Large intestine (tissue), 3 donors: ENCODE measurements around the gene IGFBP2. TPM values are rescaled to one million over a fixed set of nuclear protein-coding genes. Genes with fewer than 3 reads are reported as not detected.

Experiments used
- DNase-seq, 2 donors: peaks; one replicate each; pipeline versions ENCODE4 v3.0.0 to v3.0.0-alpha.2; 2013
- H3K27ac ChIP-seq: one replicate; pipeline ENCODE4 v1.5.1; 2013; ENCODE audit warnings: low read length
- H3K27me3 ChIP-seq: 2 replicates; pipeline ENCODE4 v1.6.1; 2013; ENCODE audit warnings: low read length; ENCODE audit not compliant: control insufficient read depth, insufficient read depth
- H3K36me3 ChIP-seq: 2 replicates; pipeline ENCODE4 v1.6.1; 2013; ENCODE audit warnings: low read length; ENCODE audit not compliant: control insufficient read depth, insufficient read depth
- H3K4me1 ChIP-seq: one replicate; pipeline ENCODE4 v1.6.1; 2013; ENCODE audit warnings: low read length; ENCODE audit not compliant: control insufficient read depth, insufficient read depth
- H3K4me3 ChIP-seq: one replicate; pipeline ENCODE4 v1.5.1; 2013; ENCODE audit warnings: low read length
- H3K9me3 ChIP-seq: one replicate; pipeline ENCODE4 v1.6.1; 2013; ENCODE audit warnings: mild to moderate bottlenecking, low read depth, low read length, moderate library complexity; ENCODE audit not compliant: control insufficient read depth
- WGBS: methylation state at CpG from one replicate; pipeline ENCODE4 v1.1.5; 2013; ENCODE audit warnings: low lambda C conversion rate; ENCODE audit not compliant: insufficient coverage; 5-methylcytosine and 5-hydroxymethylcytosine counted together
- polyA plus RNA-seq: library from polyadenylated mRNA; unstranded; fragments of 120-200 nt; gene quantifications from one replicate; pipeline ENCODE4 v1.2.1, GENCODE V29; 2013

Gene IGFBP2
- polyA plus RNA-seq, 1 donor: 242 TPM

DNA sequence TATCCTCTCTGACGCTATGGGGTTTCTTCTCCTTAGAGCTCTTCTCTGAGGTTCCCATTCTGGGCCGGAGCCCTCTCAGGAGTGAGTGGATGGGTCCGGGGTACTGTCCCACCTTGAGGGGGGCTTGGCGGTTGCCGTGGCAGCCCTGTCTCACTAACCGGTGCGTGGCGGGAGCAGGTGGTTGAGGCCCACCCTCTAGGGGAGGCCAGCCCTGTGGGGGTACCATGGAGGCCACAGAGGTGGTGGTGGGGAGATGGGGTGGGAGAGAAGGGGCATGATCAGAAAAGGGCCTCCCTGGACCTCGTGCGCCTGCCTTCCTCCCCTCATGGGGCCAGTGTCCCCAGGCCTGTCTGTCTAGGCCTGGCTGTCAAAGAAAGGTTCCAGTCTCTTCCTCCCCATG, 39.8 kb downstream of the IGFBP2 start:
- Histone ChIP-seq H3K36me3 (peaks cover 14% of the 10 kb centered on the region), H3K27me3 (no peaks in the 10 kb centered on the region), H3K27ac (no peak overlapping the region), H3K9me3 (no peaks in the 10 kb centered on the region), H3K4me1 (no peaks in the 10 kb centered on the region), H3K4me3 (no peak overlapping the region)
- DNase-seq: no peak
- WGBS: 80% methylated on average over 1 of the region's 10 CpGs

GRCh38 chr2:216673609-216674008, 40.4 kb downstream of the IGFBP2 start:
- H3K27ac ChIP-seq: no peak overlapping the region
- DNase-seq: no peak
- peaks cover 16% of the 10 kb centered on the region for H3K36me3 ChIP-seq
- no peaks in the 10 kb centered on the region for H3K9me3 ChIP-seq
- no peak overlapping the region for H3K4me3 ChIP-seq
- WGBS: no CpG with 5 or more reads among the region's 9 CpGs
- H3K4me1 ChIP-seq: no peaks in the 10 kb centered on the region
- H3K27me3 ChIP-seq: no peaks in the 10 kb centered on the region

GRCh38 chr2:216674376-216674775, 41.2 kb downstream of the IGFBP2 start:
- Histone ChIP-seq H3K27ac (no peak overlapping the region), H3K36me3 (peaks cover 21% of the 10 kb centered on the region)

GRCh38 chr2:216676630-216677029, 43.4 kb downstream of the IGFBP2 start:
- Histone ChIP-seq H3K4me1 (no peaks in the 10 kb centered on the region), H3K36me3 (peaks cover 24% of the 10 kb centered on the region), H3K4me3 (no peak overlapping the region), H3K27me3 (no peaks in the 10 kb centered on the region), H3K27ac (no peak overlapping the region), H3K9me3 (no peaks in the 10 kb centered on the region)
- no CpG with 5 or more reads among the region's 17 CpGs for WGBS
- no peak for DNase-seq

More at GRCh38 chr2:216674376-216674775, 41.2 kb downstream of the IGFBP2 start:
- WGBS: no CpG with 5 or more reads among the region's 9 CpGs
- H3K4me3 ChIP-seq: no peak overlapping the region
- no peaks in the 10 kb centered on the region for H3K27me3 ChIP-seq
- H3K4me1 ChIP-seq: no peaks in the 10 kb centered on the region
- H3K9me3 ChIP-seq: no peaks in the 10 kb centered on the region
- no peak for DNase-seq

DNA sequence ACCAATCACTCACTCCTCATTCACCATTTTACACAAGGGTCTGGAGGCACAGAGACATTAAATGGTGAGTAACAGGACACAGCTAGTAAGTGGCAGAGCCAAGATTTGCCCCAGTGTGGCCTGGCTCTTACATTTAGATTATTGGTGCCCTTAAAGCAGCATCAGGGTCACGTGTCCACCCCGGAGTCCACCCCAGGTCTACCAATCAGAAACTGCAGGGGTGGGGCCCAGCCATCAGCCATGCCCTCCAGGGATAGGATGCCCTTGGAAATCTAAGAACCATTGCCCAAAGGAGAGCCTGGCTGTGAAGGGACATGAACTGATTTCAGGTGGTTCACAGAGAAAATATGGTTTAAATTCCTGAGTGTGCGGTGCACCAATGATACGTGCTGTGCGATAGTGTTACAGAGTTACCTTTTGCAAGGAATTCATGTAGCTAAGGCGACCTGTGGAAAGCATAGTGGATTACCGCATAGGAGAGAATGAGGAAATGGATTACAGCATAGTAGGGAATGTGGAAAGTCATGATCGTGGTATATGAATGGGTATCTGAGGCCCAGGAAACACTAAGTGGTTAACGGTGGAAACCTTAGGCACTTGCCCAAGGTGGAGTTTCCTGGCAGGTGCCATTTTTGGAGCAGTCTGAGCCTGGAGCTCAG, 44.3 kb downstream of the IGFBP2 start:
- no peak for DNase-seq
- Histone ChIP-seq H3K36me3 (peaks cover 24% of the 10 kb centered on the region), H3K4me3 (no peak overlapping the region), H3K4me1 (no peaks in the 10 kb centered on the region), H3K9me3 (no peaks in the 10 kb centered on the region), H3K27ac (no peak overlapping the region), H3K27me3 (no peaks in the 10 kb centered on the region)
- 100% methylated on average over 3 of the region's 9 CpGs for WGBS

- Histone ChIP-seq H3K4me3 (no peak overlapping the region), H3K9me3 (no peaks in the 10 kb centered on the region), H3K36me3 (peaks cover 24% of the 10 kb centered on the region), H3K4me1 (no peaks in the 10 kb centered on the region), H3K27ac (no peak overlapping the region), H3K27me3 (no peaks in the 10 kb centered on the region)
- WGBS: no CpG with 5 or more reads among the region's 12 CpGs
- no peak for DNase-seq
These were observed 44.9 kb downstream of the IGFBP2 start for GRCh38 chr2:216678098-216678465.

GRCh38 chr2:216678813-216679657, 45.8 kb downstream of the IGFBP2 start:
- H3K4me3 ChIP-seq: no peak overlapping the region
- peaks cover 20% of the 10 kb centered on the region for H3K36me3 ChIP-seq
- WGBS: no CpG with 5 or more reads among the region's 21 CpGs
- no peak overlapping the region for H3K27ac ChIP-seq
- H3K4me1 ChIP-seq: no peaks in the 10 kb centered on the region
- no peaks in the 10 kb centered on the region for H3K27me3 ChIP-seq
- H3K9me3 ChIP-seq: no peaks in the 10 kb centered on the region
- peak in 1 of 2 donors; percentile 22 for DNase-seq

- no peak overlapping the region for H3K4me3 ChIP-seq
- no peaks in the 10 kb centered on the region for H3K4me1 ChIP-seq
- peaks cover 20% of the 10 kb centered on the region for H3K36me3 ChIP-seq
- no peak overlapping the region for H3K27ac ChIP-seq
- no CpG with 5 or more reads among the region's 14 CpGs for WGBS
- no peaks in the 10 kb centered on the region for H3K9me3 ChIP-seq
- DNase-seq: no peak
- no peaks in the 10 kb centered on the region for H3K27me3 ChIP-seq
These were observed 46.4 kb downstream of the IGFBP2 start for GRCh38 chr2:216679658-216680024.

GRCh38 chr2:216680951-216681629, 47.9 kb downstream of the IGFBP2 start:
- no peak overlapping the region for H3K27ac ChIP-seq
- no peak overlapping the region for H3K4me3 ChIP-seq
- no CpG with 5 or more reads among the region's 10 CpGs for WGBS
- no peaks in the 10 kb centered on the region for H3K27me3 ChIP-seq
- H3K9me3 ChIP-seq: no peaks in the 10 kb centered on the region
- DNase-seq: no peak
- H3K4me1 ChIP-seq: no peaks in the 10 kb centered on the region
- H3K36me3 ChIP-seq: peaks cover 15% of the 10 kb centered on the region

DNA sequence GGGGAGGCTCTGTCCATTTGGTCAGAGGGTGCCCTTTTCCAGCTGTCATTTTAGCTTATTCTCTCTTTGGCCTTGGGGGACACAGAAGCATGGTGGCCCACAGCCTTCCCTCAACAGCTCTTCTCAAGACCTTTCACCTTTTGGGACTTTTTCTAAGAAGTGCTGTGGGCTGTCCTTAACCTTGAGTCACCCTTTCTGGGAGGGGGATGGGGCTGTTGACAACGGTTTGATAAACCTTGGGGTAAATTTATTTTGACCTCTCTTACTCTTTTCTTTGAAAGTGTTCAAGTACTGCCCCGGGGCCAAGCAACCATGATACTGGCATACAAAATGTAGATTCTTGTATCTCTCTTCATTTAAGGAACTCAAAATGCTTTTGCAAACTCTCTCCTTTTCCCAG, 48.5 kb downstream of the IGFBP2 start:
- no peak overlapping the region for H3K27ac ChIP-seq
- no peaks in the 10 kb centered on the region for H3K4me1 ChIP-seq

More for the DNA sequence above, 48.5 kb downstream of the IGFBP2 start:
- Histone ChIP-seq H3K27me3 (peaks cover under 1% of the 10 kb centered on the region), H3K36me3 (peaks cover 15% of the 10 kb centered on the region), H3K4me3 (no peak overlapping the region), H3K9me3 (no peaks in the 10 kb centered on the region)
- DNase-seq: no peak
- no CpG with 5 or more reads among the region's 2 CpGs for WGBS
